Ramos (cell line): ENCODE results near the gene SETD2.

Experiments
- in situ Hi-C: fragments of 300-500 bp; cut with MboI; formaldehyde crosslinking; loops from one replicate; pipeline ENCODE4 v1.14.3; 2022; ENCODE audit warnings: low sequenced_read_pairs; ENCODE audit not compliant: unreplicated experiment

SETD2 gene

GRCh38 chr3:47014036-47014435, 149.9 kb downstream of the SETD2 start:
- in situ Hi-C loops = loop anchor here (25.0 kb wide), 1 partner anchor 302 kb away; the partner anchor contains the start of genes PRSS50 and TMIE

- in situ Hi-C loops = loop anchor here (25.0 kb wide), 1 partner anchor 301 kb away; the partner anchor contains the start of genes PRSS50 and TMIE
These were observed 150.7 kb downstream of the SETD2 start for GRCh38 chr3:47013231-47013630.

DNA sequence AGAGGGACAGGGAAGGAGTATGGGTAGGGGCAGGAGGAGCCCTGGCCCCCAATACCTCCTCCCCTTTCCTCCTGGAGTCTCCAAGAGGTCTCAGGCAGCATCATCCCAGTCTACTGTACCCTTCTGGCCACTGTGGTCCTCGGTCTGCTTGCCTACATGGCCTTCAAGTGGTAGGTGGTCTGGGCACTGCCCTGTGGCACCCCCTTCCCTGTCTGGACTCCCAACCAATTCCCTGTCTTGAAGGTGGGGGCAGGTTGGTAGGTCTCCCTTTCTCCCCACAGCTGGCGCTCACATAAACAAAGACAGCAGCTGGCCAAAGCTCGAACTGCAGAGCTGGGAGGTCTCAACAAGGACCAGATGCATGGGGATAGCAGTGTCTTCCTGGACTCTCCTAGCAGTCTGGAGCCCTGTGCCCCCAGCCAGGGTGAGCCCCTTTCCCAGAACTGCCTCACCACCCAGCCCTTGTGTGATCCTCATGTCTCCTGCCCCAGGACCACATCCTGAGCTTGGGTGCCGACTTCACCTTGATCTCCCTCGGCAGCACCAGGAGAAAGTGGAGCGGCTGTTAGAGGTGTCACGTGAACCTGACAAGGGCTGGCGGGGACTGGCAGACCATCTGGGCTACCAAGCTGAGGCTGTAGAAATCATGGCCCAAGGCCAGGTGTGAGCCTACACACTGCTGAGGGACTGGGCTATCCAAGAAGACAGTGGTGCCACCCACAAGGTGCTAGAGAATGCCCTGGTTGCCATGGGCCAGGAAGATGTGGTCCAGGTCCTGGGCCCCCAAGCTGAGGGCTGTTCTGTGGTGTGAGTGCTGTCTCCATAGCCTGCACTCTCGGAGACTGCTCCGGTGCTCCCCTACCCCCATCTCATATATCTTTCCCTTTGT, 151.3 kb downstream of the SETD2 start:
- in situ Hi-C loops = loop anchor here (25.0 kb wide), 1 partner anchor 300 kb away; the partner anchor contains the start of genes PRSS50 and TMIE

DNA sequence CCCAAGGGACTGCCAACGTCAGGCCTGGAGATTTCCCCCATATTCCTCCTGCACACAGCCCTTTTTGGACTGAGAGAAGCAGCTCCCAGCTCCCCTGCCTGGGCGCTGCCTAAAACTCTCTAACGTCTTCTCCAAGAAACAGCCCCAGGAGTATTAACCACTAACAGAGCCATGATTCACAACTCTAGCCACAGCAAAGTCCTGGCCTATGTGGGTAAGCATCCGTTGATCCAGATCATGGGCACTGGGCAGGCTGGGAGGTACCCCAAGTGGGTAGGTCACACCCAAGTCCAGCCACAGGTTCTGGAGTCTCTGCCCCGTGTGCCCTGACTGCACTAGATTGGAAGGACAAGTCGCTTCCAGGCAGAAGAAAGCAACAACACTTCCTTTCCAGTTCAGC, 152.5 kb downstream of the SETD2 start:
- in situ Hi-C loops = loop anchor here (25.0 kb wide), 1 partner anchor 299 kb away; the partner anchor contains the start of genes PRSS50 and TMIE

- in situ Hi-C loops = loop anchor here (25.0 kb wide), 1 partner anchor 299 kb away; the partner anchor contains the start of genes PRSS50 and TMIE
These were observed 153.0 kb downstream of the SETD2 start for GRCh38 chr3:47010910-47011309.

GRCh38 chr3:47010111-47010712, 153.7 kb downstream of the SETD2 start:
- in situ Hi-C loops = loop anchor here (25.0 kb wide), 1 partner anchor 298 kb away; the partner anchor contains the start of genes PRSS50 and TMIE

DNA sequence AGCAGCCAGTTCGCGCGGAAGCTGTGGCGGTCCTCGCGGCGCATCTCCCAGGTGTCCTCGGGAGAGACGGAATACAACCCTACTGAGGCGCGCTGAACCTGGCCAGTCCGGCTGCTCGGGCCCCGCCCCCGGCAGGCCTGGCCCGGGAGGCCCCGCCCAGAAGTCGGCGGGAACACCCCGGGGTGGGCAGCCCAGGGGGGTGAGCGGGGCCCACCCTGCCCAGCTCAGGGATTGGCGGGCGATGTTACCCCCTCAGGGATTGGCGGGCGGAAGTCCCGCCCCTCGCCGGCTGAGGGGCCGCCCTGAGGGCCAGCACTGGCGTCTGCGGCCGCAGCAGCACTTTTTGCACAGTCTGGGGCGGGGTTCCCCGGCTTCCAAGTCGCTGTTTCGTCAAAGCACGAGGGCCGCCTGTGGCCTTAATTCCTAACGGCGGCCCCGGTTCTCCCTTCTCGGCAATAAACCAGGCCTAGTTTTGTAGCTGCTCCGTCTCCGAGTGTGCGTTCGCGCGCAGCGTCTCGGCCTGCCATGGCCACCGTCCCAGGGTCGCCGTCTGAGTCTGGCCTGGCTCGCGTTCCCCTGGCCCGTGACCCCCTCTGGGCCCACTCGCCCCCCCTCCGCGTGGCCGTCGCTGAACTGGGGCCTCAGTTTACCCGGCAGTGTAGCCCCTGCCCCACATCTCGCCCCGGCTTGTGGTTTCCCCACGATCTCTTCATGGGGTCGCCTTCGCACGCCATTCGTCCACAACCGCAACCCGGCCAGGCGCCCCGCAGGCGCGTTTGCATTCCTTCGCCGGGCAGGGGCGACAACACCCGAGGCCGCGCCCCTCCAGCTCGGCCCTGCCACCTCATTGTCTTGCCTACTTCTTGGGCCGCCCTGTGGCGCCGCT, 154.4 kb downstream of the SETD2 start:
- in situ Hi-C loops = loop anchor here (25.0 kb wide), 1 partner anchor 297 kb away; the partner anchor contains the start of genes PRSS50 and TMIE

DNA sequence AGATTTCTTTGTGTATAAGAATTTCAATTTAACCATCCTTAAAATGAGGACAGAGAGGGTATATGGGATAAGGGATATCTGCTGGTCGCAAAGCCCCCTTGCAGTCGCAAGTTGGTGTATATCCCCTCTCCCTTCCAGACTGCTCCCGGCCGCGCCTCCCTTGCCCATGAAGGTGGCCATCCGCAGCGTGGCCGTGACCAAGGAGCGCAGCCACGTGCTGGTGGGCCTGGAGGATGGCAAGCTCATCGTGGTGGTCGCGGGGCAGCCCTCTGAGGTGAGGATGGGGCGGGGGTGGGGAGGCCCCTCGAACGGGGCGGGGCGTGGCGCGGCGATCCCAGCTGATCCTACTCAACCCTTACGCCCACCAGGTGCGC, 155.1 kb downstream of the SETD2 start:
- in situ Hi-C loops = loop anchor here (25.0 kb wide), 1 partner anchor 297 kb away; the partner anchor contains the start of genes PRSS50 and TMIE

DNA sequence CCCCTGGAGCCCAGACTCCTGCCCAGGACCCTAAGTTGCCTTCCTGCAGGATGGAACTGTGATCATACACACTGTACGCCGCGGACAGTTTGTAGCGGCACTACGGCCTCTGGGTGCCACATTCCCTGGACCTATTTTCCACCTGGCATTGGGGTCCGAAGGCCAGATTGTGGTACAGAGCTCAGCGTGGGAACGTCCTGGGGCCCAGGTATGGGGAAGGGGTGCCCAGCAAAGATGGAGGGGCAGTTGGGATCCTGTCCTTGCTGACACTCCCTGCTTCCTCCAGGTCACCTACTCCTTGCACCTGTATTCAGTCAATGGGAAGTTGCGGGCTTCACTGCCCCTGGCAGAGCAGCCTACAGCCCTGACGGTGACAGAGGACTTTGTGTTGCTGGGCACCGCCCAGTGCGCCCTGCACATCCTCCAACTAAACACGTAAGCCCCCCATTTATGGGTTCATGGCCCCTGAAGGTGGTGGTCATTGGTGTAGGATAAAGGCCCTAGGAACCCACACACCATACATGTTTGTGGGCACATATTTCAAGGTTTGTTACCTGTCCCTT, 155.6 kb downstream of the SETD2 start:
- in situ Hi-C loops = loop anchor here (25.0 kb wide), 1 partner anchor 296 kb away; the partner anchor contains the start of genes PRSS50 and TMIE

GRCh38 chr3:47007482-47008233, 156.3 kb downstream of the SETD2 start:
- in situ Hi-C loops = loop anchor here (25.0 kb wide), 1 partner anchor 295 kb away; the partner anchor contains the start of genes PRSS50 and TMIE

DNA sequence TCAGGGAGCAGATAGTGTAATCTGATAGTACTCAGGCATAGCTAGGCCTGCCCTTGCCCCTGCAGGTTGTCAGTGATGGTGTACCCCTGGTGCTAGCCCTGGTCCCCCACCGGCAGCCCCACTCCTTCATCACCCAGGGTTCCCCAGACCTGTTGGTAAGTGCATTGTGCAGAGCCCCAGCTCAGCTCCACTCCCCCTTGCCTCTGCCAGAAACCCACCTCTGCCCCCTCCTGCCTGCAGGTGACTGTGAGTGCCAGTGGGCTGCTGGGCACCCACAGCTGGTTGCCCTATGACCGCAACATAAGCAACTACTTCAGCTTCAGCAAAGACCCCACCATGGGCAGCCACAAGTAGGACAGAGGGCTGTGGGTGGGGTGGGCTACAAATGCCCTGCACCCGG, 156.9 kb downstream of the SETD2 start:
- in situ Hi-C loops = loop anchor here (25.0 kb wide), 1 partner anchor 295 kb away; the partner anchor contains the start of genes PRSS50 and TMIE

DNA sequence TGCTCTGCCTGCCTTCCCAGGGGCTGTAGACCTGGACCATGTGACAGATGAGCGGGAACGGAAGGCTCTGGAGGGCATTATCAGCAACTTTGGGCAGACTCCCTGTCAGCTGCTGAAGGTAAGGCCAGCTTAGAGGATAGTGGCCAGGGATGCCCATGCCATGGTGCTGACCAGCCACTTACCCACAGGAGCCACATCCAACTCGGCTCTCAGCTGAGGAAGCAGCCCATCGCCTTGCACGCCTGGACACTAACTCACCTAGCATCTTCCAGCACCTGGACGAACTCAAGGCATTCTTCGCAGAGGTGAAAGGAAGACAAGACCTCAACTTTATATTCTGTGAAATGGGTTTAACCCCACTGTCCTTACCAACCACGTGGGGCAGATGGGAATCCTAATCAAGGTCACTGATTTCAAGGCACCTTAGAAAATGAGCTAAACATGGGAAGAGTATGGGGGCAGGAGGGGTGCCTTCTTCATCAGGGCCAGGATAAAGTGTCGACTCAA, 157.7 kb downstream of the SETD2 start:
- in situ Hi-C loops = loop anchor here (25.0 kb wide), 1 partner anchor 294 kb away; the partner anchor contains the start of genes PRSS50 and TMIE

GRCh38 chr3:47005212-47006144, 158.4 kb downstream of the SETD2 start:
- in situ Hi-C loops = loop anchor here (25.0 kb wide), 1 partner anchor 293 kb away; the partner anchor contains the start of genes PRSS50 and TMIE

- in situ Hi-C loops = loop anchor here (25.0 kb wide), 1 partner anchor 292 kb away; the partner anchor contains the start of genes PRSS50 and TMIE
These were observed 159.3 kb downstream of the SETD2 start for GRCh38 chr3:47004369-47005211.

GRCh38 chr3:47003461-47004368, 160.2 kb downstream of the SETD2 start:
- in situ Hi-C loops = loop anchor here (25.0 kb wide), 1 partner anchor 291 kb away; the partner anchor contains the start of genes PRSS50 and TMIE
